Mucosa of gallbladder (tissue), 1 donor: ENCODE measurements around the gene TMEM135. TPM values are rescaled to one million over a fixed set of nuclear protein-coding genes. Genes with fewer than 3 reads are reported as not detected.
"Not testable (repeated sequence)": the region's sequence is repeated elsewhere in the genome, so short reads cannot be mapped to it uniquely, and the experiment has no call there.

ENCODE experiments used
- DNase-seq: peaks from one replicate; pipeline ENCODE4 v3.0.0-alpha.2; 2020; ENCODE audit warnings: low spot score
- total RNA-seq: library from RNA; stranded (reverse); gene quantifications from one replicate; pipeline ENCODE4 v1.2.1, GENCODE V29; 2021
- donor health status: DM: no; HTN: no; CAD: no.

The TMEM135 gene
- total RNA-seq, 1 donor from 2014 or later: 23.7 TPM

DNA sequence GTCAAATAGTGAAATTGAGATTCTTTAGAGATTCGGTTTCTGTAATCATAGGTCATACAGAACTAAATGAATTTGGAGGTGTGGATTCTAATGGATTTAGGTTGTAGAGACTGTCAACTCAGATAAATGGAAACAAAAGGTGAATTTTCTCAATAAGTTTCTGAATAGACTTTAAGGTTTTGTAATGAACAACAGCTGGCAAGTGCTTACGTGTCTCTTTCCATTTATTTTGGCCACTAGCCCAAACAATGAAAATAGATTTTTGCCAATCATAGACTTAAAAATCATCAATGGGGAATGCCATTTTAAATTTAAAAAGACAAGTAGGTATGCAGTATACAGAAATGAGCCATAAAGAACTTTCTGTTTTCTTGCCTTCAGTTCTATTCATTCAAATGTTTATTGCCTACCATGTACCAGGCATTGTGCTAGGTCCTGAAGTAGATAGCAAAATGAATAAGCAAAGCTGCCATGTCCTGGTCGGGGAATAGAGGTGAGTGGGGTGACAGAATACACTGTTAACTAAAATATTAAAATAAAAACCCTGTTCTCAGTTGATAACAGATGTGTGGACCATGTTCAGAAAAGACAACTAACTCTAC lies 16.9 kb upstream of the TMEM135 start:
- no peak for DNase-seq

DNA sequence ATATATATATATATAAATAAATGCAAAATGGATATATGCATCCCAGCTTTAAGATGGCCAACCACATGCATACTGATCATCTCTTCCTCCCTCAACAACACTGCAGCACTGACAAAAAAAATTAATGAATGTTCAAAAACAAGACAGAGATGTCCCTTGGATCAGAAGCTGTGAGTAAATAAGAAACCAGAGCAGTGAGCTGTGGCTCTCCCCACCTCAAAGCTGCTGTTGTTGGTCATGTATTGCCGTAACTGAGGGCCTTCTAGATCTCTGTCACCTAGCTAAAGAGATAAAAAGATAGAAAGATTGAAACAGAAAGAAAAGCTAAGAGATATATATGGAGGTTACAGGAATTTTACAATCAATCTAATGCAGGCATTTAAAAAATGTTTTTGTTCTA lies 15.5 kb upstream of the TMEM135 start:
- DNase-seq: no peak

DNA sequence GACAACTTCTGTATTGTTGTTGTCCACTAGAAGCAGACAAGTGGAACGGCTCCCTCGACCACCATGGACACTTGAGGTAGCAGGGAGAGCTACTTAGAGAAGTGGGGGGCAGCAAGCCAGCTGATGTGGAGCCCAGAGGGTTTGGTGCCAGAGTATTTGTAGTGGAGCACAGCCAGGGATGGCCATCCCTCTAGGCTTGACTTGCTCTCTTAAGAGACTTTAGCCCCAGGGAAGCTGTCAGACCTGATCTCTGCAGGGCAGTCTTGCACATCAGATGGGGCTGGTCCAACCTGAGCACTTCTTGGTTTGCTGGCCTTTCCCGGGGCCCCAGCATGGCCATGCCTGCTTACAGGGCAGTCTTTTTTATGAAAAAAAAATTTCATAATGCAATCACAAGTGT lies 15.0 kb upstream of the TMEM135 start:
- no peak for DNase-seq

DNA sequence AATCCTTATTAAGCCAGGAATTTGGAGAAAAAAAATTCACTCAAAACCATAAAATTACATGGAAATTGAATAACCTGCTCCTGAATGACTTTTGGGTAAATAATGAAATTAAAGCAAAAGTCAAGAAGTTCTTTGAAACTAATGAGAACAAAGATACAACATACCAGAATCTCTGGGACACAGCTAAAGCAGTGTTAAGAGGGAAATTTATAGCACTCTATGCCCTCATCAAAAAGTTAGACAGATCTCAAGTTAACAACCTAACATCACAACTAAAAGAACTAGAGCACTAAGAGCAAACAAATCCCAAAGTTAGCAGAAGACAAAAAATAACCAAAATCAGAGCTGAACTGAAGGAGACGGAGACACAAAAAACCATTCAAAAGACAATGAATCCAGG lies 11.3 kb upstream of the TMEM135 start:
- not testable (repeated sequence) for DNase-seq

DNA sequence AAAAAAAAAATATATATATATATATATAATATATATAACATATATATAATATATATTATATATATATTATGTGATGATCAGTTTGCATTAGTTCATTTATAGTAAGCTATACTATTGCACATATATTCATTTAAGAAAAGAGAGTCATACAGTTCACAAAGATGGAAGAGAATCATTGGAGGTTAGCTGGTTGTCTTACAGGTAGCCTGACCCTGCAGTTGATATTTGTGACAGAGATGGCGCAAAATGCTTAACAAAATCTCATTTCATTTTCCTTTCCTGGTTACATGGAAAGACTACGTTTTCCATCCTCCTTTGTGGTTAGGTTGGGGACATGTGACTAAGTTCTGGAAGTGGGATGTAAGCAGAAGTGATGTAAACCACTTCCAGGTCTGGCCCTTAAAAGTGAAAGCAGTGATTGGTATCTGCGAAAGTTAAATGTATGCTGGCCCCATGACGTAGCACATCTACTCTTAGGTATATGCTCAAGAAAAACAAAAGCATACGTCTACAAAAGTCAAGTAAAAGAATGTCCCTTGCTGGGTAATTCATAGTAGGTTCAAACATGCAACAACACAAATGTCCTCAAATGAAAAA lies 7.2 kb upstream of the TMEM135 start:
- no peak for DNase-seq

DNA sequence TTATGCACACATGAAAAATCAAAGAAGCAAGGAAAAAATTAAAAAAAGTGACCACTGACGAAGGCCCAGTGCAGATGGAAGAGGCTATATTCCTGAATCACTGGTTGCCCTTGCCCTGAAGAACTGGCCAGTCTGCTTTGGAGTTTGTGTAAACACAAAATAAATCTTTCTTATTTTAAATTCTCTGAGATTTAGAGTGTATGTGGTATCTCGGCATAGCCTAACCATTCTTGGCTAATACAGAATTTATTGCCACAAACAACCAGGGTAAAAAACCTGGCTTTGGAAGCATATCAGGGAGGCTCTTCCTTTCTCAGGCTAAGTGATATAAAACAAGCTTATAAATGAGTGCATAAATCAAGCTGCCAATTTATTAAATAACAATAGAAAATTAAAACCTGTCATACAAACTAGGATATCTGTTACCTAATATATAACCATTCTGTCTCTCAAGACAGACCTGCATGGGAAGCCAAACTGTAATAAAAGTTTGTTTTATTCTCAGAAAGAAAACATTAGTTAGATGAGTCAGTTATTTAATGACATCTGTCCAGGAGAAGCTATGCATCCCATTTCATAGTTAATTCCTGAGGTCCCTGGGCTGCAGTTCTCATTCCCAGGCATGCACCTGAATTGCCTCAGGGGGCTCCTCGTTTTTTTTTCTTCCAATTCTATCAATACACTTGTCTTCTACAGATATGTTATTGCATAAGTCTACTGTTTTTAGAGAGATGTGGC lies 6.1 kb upstream of the TMEM135 start:
- DNase-seq: no peak

DNA sequence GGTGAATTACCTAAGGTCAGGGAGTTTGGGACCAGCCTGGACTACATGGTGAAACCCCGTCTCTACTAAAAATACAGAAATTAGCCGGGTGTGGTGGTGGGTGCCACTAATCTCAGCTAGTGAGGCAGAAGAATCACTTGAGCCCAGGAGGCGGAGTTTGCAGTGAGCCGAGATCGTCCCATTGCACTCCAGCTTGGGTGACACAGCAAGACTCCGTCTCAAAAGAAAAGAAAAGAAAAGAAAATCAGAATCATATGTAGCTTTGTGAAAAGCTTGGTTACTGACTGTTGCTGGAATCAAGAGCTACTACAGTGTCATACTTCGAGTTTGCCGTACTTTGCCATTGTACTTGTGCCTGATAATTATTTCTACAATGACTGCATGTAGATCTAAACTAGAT lies 4.2 kb upstream of the TMEM135 start:
- DNase-seq: no peak

DNA sequence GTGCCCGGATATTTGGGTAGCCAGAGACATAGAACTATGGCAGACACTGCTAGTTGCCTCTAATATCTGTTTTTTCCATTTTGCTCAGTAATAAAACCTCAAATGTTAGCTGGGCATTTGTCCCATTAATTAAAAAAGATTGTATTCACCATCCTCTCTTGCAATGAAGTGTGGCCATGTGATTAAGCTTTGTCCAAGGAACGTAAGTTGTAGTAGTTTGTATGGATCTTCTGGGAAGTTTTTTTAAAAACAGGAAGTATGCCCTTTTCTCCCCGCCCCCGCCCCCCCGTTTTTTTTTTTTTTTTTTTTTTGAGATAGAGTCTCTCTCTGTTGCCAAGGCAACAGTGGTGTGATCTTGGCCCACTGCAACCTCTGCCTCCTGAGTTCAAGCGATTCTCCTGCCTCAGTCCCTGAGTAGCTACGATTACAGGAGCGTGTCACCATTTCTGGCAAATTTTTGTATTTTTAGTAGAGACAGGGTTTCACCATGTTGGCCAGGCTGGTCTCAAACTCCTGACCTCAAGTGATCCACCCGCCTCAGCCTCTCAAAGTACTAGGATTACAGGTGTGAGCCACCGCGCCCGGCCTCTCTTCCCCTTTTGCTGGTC lies 1.7 kb upstream of the TMEM135 start:
- no peak for DNase-seq

DNA sequence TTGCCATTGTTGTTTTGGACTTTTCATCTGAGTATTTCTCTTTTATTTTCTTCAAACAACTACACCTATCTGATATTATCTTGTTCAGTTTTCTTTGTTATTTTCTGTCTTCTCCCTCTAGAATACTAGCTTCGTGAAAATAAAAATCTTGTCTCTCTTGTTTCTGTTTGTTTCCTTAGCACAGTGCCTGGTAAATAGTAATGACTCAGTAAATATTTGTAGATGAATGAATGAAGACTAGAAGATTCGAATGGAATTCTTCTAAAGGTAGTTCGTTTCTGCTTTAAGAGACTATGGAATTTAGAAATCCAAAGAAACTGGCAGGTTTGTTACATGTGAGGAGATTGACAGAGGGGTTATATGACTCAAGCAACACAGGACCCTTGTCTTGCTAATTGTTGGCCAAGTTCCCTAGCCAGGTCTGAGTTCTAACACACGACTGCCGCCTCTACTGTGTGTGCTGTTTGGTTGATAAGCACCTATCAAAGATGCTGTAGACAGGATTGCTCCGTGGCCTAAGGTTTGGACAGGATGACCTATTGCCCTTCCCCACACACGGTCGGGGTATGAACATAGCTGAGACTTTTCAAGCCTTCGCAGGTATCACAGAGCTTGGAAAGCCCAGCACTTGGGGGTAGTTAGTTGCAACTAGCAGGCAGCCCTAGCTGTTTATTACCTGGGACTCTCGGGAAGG lies 831 bp upstream of the TMEM135 start:
- peak; percentile 10 for DNase-seq

DNA sequence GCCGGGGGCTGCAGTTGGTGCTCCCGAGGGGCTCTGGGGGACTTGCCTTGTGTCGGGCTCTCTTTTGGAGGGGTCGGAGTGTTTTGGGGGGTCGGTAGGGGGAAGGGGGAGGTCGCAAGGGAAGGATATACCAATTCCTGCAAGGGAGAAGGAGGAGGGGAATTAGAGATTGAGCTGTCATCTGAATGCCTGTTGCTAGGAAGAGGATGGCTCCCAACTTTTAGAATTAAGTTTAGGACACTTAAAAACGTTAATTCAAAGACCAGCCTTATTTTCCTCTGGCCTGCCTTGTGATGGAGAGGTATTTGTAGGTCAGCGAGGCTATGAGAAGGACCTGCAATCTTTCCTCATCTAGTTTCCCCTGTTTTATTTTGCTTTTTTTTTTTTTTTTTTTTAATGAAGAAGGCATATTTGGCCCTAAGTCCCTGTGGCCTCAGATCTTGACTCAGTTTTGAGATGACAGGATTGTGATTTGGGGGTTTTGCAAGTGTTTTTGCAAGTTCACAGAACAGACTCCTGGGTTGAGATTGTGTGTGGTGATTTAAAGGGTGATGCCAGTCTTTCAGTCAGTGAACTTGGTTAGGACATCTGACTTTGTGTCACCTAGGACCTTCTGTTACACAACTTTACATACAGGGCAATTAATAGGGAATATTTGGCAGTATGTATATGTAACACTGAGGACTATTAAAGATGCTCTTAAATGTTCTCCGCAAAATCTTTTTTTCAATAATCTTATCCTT lies 672 bp downstream of the TMEM135 start:
- no peak for DNase-seq

DNA sequence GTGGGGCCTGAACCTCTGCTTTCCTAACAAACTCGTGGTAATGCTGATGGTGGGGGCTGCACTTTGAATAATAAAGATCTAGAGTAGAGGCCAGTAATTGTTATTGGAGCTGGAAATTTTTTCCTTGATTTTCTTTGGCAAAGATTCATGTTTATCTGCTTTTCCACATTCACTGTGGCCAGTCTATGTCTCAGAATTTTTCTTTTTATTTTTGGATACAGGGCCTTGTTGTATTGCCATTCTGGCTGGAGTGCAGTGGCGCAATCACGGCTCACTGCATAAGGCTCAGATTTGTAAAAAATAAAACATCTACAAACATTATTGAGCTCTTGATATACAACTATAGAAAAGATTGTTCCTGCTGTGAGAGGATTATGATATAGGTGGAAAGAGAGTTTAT lies 1.6 kb downstream of the TMEM135 start:
- DNase-seq: no peak

DNA sequence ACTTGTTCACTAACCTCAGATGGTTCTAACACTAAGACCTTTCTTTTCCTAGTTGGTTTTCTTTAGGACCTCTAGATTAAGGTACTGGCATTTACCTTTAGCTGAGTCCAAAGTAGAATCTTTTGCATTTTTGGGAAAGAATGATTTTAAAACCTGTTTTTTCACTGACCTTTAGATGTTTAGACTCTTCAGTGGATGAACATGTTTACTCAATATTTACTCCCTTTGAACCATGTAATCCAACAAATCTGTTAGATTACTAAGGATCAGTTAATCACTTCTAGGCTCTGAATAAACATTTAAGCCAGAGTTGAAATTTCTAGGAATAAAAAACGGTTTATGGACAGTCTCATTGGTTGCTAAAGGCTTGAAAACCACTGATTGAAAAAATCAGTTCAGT lies 6.2 kb downstream of the TMEM135 start:
- no peak for DNase-seq

DNA sequence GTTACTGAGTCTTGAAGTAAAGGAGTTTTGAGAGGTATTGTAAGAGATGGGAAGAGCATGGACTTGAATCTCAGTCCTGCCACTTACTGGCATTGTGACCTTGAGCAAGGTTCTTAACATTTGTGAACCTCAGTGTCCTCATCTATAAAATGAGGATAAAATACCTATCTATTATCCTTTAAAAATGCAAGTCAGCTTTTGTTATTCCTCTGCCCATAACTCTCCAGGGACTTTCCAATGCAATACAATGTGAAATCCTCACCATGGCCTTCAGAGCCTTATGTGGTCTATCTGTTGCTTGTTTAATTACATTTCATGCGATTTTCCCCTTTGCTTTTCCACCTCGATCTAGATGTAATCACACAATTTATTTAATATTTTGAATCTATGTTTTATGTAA lies 9.1 kb downstream of the TMEM135 start:
- no peak for DNase-seq

DNA sequence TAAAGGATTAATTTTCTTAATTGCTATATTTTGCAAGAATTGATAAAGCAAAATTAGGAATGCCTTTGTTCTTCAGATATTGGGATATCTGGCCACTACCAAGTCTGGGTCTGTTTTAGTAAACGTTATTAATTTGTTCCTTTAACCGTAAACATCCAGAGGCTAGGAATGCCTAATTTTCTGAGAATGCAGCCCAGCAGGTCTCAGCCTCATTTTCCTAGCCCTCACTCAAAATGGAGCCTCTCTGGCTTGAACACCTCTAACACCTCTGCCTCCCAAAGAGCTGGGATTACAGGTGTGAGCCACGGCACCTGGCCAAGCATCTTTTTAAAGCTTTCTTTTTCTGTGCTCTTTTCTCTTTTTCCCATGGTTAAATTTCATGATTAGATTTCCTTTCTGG lies 18.4 kb downstream of the TMEM135 start:
- no peak for DNase-seq

DNA sequence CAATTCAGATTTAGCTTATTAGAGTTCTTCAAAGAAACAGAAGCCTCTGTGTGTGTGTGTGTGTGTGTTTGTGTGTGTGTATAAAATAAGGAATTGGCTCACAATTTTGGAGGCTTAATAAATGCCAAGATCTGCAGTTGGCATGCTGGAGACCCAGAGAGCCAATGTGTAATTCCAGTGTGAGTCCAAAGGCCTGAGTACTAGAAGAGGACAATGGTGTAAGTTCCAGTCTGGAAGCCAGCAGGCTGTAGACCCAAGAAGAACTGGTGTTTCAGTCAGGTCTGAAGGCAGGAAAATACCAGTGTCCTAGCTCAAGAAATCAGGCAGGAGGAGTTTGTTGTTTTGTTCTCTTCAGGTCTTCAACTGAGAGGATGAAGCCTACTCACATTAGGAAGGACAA lies 20.0 kb downstream of the TMEM135 start:
- DNase-seq: no peak

DNA sequence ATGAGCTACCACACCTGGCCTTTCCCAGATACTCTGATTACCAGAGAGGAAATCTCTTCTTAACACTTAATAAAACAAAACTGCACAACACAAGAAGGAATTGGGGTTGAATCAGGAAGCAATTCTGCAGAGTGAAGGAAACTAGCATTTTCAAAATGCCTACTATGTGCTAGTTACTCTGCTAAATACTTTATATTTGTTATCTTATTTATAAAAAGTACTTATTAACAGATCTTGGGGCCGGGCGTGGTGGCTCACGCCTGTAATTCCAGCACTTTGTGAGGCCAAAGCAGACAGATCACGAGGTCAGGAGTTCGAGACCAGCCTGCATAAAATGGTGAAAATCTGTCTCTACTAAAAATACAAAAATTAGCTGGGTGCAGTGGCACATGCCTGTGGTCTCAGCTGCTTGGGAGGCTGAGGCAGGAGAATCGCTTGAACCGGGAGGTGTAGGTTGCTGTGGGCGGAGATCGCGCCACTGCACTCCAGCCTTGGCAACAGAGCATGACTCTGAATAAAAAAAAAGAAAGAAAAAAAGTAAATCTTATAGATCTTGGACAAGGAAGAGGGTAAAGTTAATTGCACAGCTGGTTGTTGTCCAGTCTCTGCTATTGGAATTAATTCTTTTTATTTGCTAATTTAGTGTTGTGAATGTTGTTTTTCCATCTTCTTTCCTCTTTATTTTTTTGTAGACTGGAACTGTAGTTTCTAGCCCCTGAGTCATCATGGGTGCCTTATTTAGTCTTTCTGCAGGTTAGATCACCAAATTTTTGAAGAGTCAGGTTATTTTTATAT lies 22.1 kb downstream of the TMEM135 start:
- DNase-seq: no peak

DNA sequence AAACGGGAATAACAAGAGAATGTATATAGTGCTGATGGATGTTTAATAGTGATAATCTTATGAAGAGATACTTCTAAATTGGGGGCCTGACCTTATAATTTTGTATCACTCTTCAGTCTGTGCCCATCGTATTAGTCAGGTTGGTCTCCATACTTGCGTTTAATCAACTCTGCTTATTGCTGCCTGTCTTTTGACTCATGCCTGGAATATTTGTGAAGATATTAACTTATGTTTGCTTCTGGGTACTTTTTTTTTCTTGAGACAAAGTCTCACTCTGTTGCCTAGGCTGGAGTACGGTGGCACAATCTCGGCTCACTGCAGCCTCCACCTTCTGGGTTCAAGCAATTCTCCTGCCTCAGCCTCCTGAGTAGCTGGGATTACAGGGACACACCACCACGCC lies 24.0 kb downstream of the TMEM135 start:
- no peak for DNase-seq

DNA sequence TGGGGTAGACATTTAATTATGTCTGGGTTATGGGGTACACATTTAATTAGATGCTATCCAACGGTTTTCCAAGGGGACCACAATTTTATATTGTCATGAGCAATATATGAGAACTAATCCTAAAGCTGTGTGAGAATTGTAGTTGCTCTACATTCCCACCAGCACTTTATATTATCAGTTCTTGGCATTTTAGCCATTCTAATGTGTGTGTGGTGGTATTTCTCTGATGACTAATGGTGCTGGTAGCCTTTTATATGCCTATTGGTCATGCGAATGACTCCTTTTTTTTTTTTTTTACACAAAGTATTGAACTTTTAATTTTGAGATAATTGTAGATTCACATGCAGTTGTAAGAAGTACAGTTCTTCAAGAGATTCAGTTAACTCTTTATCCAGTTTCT lies 26.2 kb downstream of the TMEM135 start:
- DNase-seq: no peak

DNA sequence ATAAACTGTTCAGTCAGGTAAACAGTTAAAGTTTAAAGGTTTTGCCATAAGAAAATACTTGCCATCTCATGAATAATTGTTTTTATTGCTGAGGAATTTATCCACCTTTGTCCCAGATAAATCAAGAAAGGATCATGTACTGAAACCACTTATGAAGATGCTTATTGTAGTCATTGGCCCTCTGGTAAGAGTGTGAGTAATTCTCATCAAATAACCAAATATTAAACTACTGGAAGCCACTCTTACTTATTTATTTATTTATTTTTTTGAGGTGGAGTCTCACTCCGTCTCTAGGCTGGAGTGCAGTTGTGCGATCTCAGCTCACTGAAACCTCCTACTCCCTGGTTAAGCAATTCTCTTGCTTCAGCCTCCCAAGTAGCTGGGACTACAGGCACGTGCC lies 35.1 kb downstream of the TMEM135 start:
- DNase-seq: no peak

DNA sequence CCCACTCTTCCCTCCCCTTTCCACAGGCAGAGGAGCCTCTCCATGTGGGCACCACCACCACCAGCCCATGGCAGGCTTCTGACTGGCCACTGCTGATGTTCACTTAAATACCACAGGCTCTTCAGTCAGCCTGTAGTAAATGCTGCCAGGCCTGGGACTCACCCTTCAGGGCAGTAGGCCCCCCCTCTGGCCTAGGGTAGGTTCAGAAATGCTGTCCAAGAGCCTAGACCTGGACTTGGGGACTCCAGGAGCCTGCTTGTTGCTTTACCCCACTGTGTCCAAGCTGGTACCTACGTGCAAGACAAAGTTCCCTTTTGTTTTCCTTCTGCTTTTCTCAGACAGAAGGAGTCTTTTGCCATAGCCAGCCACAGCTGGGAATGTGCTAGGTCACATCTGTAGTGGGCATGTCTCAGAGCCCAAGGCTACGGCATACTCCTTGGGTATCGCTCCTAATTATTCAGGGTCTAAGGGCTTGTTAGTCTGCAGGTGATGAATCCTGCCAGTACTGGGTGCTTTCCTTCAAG lies 38.6 kb downstream of the TMEM135 start:
- DNase-seq: no peak
